Lower lobe of right lung (tissue), 2 donors: ENCODE results near the gene FAM43B. TPM values are rescaled to one million over a fixed set of nuclear protein-coding genes. Genes with fewer than 3 reads are reported as not detected.

Experiments used
- ATAC-seq, 2 donors: fragments of 200-7000 bp; cut with Tn5 transposase; one replicate each; pipeline ENCODE4 v1.9.1; 2020 to 2022; ENCODE audit warnings: mild to moderate bottlenecking in 2 of 2, moderate library complexity in 2 of 2
- DNase-seq: peaks from one replicate; pipeline ENCODE4 v3.0.0-alpha.2; 2020
- H3K27ac ChIP-seq: fragments of 200-600 bp; one replicate; pipeline ENCODE4 v1.8.0; 2022
- H3K27me3 ChIP-seq: fragments of 200-600 bp; one replicate; pipeline ENCODE4 v1.8.0; 2022; ENCODE audit warnings: low read depth
- H3K36me3 ChIP-seq: fragments of 200-600 bp; one replicate; pipeline ENCODE4 v1.8.0; 2022; ENCODE audit warnings: mild to moderate bottlenecking
- H3K4me1 ChIP-seq: fragments of 200-600 bp; one replicate; pipeline ENCODE4 v1.8.0; 2022
- H3K4me3 ChIP-seq: fragments of 200-600 bp; one replicate; pipeline ENCODE4 v1.8.0; 2022; ENCODE audit warnings: mild to moderate bottlenecking
- H3K9me3 ChIP-seq: fragments of 200-600 bp; one replicate; pipeline ENCODE4 v1.8.0; 2022
- intact Hi-C: fragments of 100-400 bp; cut with DNase I; formaldehyde crosslinking; loops from one replicate; pipeline ENCODE4 v1.11.0; 2022
- total RNA-seq: library from RNA; stranded (reverse); fragmentation: NEBNext Ultra II Directional; extraction: Animal tissue kit (Norgen Biotek cat#: 25700); gene quantifications from one replicate; pipeline ENCODE4 v1.2.1, GENCODE V29; 2021
- TF ChIP-seq, protein P1 (sequence below): fragments of 200-600 bp; IDR thresholded peaks from one replicate; pipeline ENCODE4 v1.8.0; 2022; ENCODE audit warnings: antibody characterized with exemption, mild to moderate bottlenecking
- donor health status: DM: no; HTN: yes; CAD: no; lungs with severe emphysema.

The FAM43B gene
- total RNA-seq, 1 donor from 2014 or later, result 0.38 TPM

DNA sequence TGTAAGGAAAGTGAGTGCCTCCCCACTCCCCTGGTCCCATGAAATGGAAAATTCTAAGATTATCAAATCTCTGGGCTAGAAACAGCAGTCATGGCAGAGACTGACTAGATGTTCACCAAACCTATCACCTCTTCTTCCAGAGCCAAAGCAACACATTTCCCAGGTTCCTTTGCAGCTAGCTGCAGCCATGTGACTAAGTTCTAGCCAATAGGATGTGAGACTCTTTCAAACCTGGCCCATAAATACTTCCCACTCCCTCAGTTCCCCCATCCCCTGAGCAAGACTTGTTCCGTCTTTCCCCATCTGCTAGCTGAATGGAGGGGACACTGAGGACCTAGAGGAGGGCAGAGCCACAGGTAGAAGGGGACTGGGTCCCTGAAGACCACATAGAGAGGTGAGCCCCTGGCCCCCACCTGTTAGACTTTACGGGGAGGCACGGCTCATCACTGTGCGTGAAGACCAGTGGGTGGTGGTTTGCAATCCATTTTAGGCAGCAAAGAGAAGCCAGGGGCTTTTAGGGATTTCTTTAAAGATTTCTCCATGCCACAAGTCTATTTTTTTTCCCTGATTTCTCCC, 17.2 kb downstream of the FAM43B start:
- H3K27me3 ChIP-seq, result peaks cover 11% of the 10 kb centered on the region
- no peaks in the 10 kb centered on the region for H3K36me3 ChIP-seq
- no peaks in the 10 kb centered on the region for H3K4me1 ChIP-seq
- intact Hi-C loops, result no loop called here
- H3K27ac ChIP-seq, result no peak overlapping the region
- TF ChIP-seq, protein P1, sequence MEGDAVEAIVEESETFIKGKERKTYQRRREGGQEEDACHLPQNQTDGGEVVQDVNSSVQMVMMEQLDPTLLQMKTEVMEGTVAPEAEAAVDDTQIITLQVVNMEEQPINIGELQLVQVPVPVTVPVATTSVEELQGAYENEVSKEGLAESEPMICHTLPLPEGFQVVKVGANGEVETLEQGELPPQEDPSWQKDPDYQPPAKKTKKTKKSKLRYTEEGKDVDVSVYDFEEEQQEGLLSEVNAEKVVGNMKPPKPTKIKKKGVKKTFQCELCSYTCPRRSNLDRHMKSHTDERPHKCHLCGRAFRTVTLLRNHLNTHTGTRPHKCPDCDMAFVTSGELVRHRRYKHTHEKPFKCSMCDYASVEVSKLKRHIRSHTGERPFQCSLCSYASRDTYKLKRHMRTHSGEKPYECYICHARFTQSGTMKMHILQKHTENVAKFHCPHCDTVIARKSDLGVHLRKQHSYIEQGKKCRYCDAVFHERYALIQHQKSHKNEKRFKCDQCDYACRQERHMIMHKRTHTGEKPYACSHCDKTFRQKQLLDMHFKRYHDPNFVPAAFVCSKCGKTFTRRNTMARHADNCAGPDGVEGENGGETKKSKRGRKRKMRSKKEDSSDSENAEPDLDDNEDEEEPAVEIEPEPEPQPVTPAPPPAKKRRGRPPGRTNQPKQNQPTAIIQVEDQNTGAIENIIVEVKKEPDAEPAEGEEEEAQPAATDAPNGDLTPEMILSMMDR, result no peak
- no peak for ATAC-seq
- no peaks in the 10 kb centered on the region for H3K9me3 ChIP-seq
- H3K4me3 ChIP-seq, result no peak overlapping the region
- no peak for DNase-seq

DNA sequence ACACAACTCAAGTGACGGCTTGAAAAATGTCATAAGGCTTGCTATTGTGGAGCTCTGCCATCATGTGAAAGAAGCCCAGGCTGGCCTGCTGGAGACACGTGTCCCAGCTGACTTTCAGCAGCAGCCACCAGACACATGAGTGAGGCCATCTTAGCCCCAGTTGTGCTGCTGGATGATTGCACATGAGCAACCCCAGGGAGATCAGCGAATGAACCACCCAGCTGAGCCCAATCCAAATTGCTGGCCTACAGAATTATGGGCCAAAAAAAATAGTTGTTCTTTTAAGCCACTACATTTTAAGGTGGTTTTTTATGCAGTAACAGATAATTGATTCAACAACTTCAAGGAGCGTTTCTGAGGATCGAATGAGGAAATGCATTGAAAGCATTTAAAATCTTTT, 19.1 kb downstream of the FAM43B start:
- no peaks in the 10 kb centered on the region for H3K9me3 ChIP-seq
- TF ChIP-seq, protein P1, result no peak
- intact Hi-C loops, result no loop called here
- no peaks in the 10 kb centered on the region for H3K36me3 ChIP-seq
- ATAC-seq, result no peak
- no peak overlapping the region for H3K4me3 ChIP-seq
- peaks cover 11% of the 10 kb centered on the region for H3K27me3 ChIP-seq
- no peaks in the 10 kb centered on the region for H3K4me1 ChIP-seq
- H3K27ac ChIP-seq, result no peak overlapping the region
- no peak for DNase-seq

DNA sequence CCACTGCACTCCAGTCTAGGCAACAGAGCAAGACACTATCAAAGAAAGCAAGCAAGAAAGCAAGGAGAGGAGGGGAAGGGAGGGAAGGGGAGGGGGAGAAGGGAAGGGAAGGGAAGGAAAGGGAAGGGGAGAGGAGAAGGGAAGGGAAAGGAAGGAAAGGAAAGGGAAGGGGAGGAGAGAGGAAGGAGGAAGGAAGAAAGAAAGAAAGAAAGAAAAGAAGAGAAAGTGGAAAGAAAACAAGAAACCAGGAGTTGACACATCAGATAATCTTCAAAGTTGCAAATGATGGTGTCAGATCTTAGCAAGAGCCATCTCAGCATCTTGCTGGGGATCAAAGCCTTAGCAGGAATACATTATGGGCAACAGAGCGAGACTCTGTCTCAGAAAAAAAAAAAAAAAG, 21.6 kb downstream of the FAM43B start:
- Histone ChIP-seq H3K36me3 (no peaks in the 10 kb centered on the region), H3K27ac (no peak overlapping the region), H3K4me1 (no peaks in the 10 kb centered on the region), H3K27me3 (peaks cover 22% of the 10 kb centered on the region), H3K9me3 (no peaks in the 10 kb centered on the region), H3K4me3 (no peak overlapping the region)
- ATAC-seq (no peak), DNase-seq (no peak)
- TF ChIP-seq, protein P1, result no peak
- intact Hi-C loops, result no loop called here

DNA sequence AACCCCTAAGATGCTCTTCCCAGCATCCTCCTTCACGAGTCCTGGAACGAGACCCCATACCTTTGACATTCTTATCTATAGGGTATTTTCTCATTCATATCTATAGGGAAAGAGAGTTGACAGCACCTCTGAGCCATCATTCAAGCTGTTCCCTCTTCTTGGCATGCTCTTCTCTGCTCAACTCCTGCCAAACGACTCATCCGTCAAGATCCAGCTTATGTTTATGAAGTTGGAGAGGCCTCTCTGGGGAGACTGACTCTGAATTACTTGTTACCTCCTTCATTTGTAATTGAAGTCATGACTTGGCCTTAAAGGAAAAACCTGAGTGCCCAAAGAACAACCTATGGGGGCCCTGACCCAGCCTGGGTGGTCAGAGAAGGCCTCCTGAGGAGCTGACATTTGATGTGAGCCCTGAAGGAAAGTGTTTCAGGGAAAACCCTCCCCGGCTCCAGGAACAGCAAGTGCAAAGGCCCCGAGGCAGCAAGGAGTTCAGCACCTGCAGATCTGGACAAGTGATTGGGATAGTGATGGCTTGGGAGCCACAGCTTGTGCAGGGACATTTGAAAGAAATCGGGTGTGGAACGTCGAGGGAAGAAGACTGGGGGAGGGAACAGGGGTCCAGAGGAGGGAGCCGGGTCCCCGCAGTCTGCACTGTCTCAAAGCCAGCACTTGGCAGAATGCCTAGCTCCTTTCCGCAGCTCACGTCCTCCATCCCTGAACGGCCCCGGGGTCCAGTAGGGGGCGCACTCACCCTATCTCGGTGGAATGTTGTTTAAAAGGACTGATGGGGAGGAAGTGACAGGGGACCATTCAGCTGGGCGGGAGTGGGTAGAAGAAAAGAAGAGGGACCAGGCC, 22.5 kb downstream of the FAM43B start:
- Histone ChIP-seq H3K27me3 (peaks cover 22% of the 10 kb centered on the region), H3K36me3 (no peaks in the 10 kb centered on the region), H3K4me3 (no peak overlapping the region), H3K27ac (no peak overlapping the region), H3K9me3 (no peaks in the 10 kb centered on the region), H3K4me1 (no peaks in the 10 kb centered on the region)
- DNase-seq (peak; percentile 89), ATAC-seq (peak; percentile 77 to 93)
- TF ChIP-seq, protein P1, result peak; percentile 74
- intact Hi-C loops, result no loop called here

- H3K27ac ChIP-seq, result no peak overlapping the region
These were observed 23.4 kb downstream of the FAM43B start for GRCh38 chr1:20575541-20576336.

More at GRCh38 chr1:20575541-20576336, 23.4 kb downstream of the FAM43B start:
- no peaks in the 10 kb centered on the region for H3K9me3 ChIP-seq
- TF ChIP-seq, protein P1, result no peak
- H3K4me3 ChIP-seq, result no peak overlapping the region
- peak; percentile 35 to 40 for ATAC-seq
- H3K36me3 ChIP-seq, result no peaks in the 10 kb centered on the region
- H3K27me3 ChIP-seq, result peaks cover 19% of the 10 kb centered on the region
- DNase-seq, result no peak
- no peaks in the 10 kb centered on the region for H3K4me1 ChIP-seq
- intact Hi-C loops, result no loop called here
